HG03442 (cell line): ENCODE measurements around the gene VRK3.

Source experiments
- ATAC-seq: cut with Tn5 transposase; IDR thresholded peaks from one replicate; pipeline ENCODE4 v1.9.1; 2021; ENCODE audit warnings: mild to moderate bottlenecking, moderate library complexity; ENCODE audit not compliant: unreplicated experiment

Gene VRK3

DNA sequence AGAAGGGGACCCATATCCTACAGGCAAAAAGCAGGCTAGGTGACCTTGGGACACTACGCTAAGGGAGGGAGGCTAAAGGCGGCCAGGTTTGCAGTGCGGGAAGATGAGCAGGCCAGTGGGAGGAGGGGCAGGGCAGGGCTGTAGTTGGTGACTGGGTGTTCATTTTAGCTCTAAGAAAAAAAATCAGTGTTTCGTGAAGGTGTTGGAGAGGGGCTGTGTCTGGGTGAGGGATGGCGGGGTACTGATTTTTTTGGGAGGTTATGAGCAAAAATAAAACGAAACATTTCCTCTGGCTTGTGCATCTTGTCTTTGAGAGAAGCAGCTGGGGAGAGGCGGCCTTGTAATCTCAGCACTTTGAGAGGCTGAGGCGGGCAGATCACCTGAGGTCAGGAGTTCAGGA, 91.5 kb downstream of the VRK3 start:
- no peak for ATAC-seq

DNA sequence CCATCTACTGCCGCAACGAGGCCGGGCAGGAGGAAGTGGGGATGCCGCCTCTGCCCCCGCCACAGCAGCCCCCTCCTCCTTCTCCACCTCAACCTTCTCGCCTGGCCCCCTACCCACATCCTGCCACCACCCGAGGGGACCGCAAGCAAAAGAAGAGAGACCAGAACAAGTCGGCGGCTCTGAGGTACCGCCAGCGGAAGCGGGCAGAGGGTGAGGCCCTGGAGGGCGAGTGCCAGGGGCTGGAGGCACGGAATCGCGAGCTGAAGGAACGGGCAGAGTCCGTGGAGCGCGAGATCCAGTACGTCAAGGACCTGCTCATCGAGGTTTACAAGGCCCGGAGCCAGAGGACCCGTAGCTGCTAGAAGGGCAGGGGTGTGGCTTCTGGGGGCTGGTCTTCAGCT, 92.4 kb downstream of the VRK3 start:
- ATAC-seq = no peak

- no peak for ATAC-seq
Measured at GRCh38 chr19:49932041-49932451, 93.1 kb downstream of the VRK3 start.

- ATAC-seq = no peak
Measured at GRCh38 chr19:49931293-49932040, 93.7 kb downstream of the VRK3 start.

DNA sequence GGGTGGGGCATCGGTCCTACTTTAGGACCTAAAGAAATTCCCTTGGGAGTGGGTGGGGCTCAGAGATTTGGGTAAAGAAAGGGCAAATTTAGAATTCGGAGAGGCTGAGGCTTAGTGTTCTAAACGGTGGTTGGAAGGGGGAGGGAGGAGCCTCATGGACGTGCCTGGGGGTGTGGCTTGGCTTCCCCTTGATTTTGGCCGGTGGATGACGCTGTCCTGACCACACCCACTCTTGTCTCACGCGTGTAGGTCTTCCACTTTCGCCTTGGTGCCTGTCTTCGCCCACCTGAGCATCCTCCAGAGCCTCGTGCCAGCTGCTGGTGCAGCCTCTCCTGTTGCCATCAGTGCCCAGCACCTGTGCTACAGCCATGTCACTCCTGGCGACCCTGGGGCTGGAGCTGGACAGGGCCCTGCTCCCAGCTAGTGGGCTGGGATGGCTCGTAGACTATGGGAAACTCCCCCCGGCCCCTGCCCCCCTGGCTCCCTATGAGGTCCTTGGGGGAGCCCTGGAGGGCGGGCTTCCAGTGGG, 94.6 kb downstream of the VRK3 start:
- no peak for ATAC-seq

DNA sequence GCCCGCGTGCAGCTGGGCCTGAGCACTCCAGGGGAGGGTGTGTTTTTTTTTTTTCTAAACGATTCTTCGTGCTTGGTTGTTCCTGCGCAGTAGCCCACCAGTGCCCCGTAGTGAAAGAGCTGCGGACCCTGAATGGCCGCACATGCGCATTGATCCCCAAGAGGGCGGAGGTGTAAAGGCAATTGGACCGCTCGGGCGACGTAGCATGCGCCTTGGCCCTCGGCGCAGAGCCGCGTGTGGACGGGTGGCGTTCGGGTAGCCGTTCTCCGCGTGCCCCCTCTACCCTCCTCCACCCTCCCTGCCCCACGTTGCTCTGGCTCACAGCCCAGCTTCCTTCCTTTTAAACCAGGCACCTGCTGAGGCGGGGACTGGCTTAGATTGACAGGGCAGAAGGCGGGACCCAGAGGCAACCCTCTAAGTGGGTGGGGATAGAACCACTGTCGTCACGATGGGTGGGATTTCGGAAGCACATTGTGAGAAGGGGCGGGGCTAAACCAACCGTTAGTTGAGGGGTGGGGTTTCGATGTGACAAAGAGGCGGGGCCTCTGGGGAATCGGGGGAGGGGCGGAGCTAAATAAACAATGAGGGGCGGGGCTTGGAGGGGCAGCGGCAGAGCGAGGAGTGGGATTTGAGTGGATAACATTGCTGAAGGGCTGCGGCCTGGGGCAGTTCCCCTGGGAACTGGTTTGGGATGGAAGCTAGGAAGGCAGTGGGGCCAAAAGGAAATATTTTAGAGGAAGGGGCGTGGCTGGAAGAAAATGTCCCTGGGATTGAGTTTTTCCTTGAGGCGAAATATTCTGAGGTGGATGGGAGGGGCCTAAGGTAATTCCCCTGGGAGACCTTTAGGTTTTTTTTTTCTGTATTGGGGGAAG, 95.3 kb downstream of the VRK3 start:
- peak; percentile 66 for ATAC-seq

- ATAC-seq = peak; percentile 39
Measured at GRCh38 chr19:49929121-49929610, 96.0 kb downstream of the VRK3 start, which contains the start of the genes ATF5 and NUP62. Gene ATF5 (plus strand): TSS chr19:49929205. CDS start chr19:49930851, 1,646 bp downstream. Gene NUP62 (minus strand): TSS chr19:49929504. CDS start chr19:49909807, 19,697 bp downstream.

- ATAC-seq = no peak
Measured at GRCh38 chr19:49927526-49928264, 97.5 kb downstream of the VRK3 start.

- no peak for ATAC-seq
Measured at GRCh38 chr19:49926515-49926914, 98.7 kb downstream of the VRK3 start.
